ENCODE results near the gene NDUFS2.
A peak's percentile ranks its signal among the peaks of the same experiment; 100 is the strongest.

The NDUFS2 gene

DNA sequence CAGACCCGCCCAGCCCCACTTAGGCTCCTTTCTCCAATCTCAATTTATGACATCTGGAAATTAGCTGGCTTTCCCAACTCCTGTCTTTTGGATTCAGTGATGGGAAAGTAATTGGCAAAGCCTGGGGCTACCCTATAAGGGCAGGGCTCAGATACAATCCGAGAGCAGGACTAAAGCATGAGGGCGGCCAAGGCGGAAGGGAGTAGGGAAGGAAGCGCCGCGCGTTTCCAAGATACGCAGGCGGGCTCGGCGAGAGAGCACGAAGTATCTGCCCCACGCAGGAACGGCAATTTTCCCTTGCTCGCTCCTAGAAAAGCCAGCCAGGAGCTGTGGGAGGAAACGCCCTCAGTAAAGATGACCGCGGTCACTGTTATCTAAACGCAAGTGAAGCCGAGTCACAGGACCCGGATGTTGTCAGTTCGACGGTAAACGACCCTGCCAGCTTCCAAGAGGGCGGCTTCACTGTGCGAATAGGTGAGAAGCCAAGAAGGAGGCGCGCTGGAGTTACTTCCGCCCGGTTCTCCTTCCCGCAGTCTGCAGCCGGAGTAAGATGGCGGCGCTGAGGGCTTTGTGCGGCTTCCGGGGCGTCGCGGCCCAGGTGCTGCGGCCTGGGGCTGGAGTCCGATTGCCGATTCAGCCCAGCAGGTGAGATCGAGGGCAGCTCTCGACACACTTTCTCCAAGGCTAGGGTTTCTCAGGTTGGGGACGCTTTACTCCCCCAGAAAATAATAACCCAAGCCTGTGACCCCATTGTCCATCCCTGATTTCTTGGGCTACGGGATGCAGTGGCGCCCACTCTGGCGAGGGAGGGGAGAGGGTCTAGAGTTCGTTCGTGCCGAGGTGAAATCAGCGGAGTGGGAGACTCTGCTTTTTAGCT lies at the start of gene NDUFS2:
TSS of gene NDUFS2 (plus strand) at position 532 of the 877 bp plus-strand sequence. CDS start at position 551, 19 bp downstream.
- DNase-seq, result peak; percentile 98

DNA sequence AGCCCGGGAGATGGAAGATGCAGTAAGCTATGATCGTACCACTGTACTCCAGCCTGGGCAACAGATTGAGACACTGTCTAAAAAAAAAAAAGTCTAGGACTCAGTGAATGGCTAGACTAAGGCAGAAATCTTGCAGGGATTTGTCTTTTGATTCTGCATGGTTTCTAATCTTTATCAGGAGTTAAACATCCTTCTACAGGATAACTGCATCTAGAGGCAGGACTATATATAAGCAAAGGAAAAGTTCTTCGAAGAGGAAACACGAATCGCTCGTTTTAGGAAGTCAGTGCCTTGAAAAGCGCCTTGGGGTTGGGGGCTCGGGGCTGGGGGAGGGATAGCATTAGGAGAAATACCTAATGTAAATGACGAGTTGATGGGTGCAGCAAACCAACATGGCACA lies 49.0 kb upstream of the NDUFS2 start:
- DNase-seq, result no peak

DNA sequence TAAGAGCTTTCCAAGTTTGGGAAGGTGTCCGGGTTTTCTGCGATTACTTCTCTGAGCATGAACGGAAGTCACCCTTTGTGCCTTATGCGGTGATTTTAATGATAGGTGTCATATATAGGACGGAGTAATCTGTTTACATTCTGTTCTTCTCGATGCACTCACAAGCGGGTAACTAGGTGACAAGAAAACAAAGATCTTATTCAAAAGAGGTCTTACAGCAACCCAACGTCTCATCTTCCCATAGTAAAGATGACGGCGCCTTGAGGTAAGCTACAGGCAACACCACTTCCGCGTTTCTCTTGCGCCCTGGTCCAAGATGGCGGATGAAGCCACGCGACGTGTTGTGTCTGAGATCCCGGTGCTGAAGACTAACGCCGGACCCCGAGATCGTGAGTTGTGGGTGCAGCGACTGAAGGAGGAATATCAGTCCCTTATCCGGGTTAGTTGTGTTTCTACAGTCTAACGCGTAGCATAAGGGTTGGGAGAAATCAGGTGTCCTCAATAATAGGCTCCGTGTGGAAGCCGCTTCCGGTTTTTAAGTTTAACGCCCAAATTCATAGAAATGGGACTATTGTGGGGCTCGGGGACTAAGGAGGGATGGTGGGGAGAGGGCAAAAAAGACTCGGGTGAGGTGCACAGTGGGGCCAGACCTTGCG lies 48.4 kb upstream of the NDUFS2 start, which contains the start of gene UFC1:
TSS of gene UFC1 (plus strand) at position 297 of the 656 bp plus-strand sequence. CDS start at position 317, 20 bp downstream.
- DNase-seq, result peak; percentile 93

GRCh38 chr1:161157867-161158266 lies 44.3 kb upstream of the NDUFS2 start:
- no peak for DNase-seq

DNA sequence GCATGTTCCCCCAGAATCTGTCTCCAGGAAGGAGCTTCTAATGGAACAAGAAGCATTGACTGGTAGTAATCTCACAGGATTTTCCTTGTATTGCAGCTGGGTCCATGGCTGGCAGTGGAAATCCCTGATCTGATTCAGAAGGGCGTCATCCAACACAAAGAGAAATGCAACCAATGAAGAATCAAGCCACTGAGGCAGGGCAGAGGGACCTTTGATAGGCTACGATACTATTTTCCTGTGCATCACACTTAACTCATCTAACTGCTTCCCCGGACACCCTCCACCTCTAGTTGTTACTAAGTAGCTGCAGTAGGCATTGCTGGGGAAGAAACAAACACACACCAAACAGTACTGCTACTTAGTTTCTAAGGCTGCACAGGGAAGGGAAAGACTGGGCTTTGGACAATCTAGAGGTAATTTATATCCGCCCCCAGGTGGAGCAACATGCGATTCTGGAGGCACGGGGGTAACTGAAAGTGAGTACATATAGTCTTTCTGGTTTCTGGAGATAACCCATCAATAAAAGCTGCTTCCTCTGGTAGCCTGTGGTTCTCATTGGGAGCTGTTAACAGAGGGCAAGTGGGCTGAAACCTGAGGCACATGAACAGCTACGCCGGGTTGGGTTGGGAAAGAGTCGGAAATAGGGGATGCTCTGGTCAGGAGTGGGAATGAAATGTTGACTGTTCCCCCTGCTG lies 43.7 kb upstream of the NDUFS2 start:
- no peak for DNase-seq

DNA sequence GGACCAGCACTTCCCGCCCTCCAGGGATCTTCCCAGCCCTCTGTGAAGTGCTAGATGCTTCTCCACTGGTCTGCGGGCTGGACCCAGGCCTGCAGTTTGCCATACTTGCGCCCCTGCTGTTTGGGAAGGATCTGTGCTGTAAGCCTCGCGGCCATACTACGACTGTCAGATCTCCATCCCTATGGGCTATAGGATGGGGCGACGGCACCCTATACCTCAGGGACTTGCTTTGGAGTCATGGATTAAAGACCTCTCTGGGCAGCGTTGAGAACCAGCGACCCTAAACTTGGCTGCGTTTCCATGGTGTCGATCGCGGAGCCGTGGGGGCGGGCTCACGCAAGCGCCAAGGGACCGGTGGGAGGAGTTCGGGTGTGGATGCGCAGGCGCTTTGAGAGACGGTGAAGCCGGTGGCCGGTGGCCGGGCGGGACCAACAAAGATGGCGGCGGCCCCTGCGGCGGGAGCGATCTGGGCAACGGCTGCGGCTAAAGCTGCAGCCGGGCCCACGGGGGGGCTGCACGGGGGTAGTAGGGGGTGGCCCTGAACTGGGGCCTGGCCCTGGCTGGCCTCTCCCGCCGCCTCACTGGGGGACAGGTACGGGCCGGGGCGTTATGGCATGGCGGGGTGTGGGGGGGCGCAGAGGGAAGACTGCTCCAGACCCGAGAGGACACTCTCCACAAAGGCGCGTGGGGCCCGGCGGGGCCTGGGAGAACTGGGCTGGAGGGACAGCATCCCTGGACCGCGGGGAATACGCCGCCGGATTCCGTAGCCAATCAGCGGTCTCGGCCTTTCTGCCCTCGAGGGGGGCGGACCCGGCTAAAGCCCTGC lies 42.9 kb upstream of the NDUFS2 start, which contains the start of gene USP21:
TSS of gene USP21 (plus strand) at position 414 of the 826 bp plus-strand sequence. CDS start 1,141 bp downstream, outside the sequence.
- DNase-seq, result peak; percentile 95

DNA sequence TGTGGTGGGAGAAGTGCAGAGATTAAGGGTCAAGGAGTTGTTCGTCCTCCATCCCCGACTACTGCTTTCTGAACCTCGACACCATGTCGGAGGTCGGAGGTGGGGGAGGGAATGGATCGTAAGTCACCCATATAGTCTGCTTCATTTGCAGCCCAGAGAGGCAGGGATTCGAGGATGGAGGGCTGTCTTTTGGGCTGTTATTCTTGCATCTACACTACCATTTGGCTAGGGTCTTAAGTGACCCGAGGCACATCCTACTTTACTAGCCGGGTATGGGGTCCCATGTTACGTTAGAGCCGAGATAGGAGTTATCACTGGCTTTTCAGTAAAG lies 42.3 kb upstream of the NDUFS2 start:
- DNase-seq, result no peak

GRCh38 chr1:161160671-161161145 lies 41.5 kb upstream of the NDUFS2 start:
- no peak for DNase-seq

DNA sequence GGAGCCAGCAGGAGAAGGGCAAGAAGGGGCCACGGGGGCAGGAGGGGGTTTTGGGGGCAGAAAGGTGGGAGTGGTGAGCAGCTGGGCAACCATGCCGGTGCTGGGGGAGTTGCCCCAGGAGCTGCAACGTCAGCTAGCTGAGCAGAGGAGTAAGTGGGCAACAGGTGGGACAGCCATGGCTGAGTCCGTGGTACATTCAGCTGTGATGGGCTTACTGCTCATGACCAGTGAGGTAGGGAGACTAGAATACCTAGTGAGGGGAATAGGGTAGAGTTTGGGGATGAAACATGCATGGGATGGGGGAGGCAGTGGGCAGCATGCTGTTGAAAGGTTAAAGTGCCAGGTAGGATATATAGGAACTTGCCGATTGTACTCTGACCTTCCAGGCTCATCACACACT lies 40.5 kb upstream of the NDUFS2 start:
- DNase-seq, result no peak

DNA sequence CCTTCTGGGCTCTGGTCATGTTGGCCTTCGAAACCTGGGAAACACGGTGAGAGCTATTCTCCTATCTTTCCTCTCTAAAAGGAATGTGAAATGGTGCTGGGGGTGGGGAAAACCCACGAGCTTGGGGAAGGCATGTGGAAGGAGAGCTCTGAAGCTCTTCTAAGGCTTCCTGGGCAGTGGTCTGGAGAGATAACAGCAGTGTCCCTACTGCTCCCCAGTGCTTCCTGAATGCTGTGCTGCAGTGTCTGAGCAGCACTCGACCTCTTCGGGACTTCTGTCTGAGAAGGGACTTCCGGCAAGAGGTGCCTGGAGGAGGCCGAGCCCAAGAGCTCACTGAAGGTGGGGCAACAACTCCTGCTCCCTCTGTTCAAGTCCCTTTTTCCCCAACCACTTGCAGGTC lies 40.1 kb upstream of the NDUFS2 start:
- DNase-seq, result no peak

DNA sequence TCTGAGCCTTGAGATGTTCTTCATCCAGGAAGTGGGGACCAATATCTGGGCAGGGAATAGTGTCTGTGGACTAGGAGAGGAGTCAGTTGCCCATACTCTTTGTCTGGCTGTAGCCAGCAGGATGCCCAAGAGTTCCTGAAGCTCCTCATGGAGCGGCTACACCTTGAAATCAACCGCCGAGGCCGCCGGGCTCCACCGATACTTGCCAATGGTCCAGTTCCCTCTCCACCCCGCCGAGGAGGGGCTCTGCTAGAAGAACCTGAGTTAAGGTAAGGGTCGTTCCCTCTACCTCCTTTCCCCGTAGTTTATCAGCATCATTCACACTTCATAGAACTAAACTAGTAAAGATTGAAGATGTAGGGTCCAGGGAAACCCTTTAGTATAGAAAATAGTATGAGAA lies 39.4 kb upstream of the NDUFS2 start:
- DNase-seq, result no peak

DNA sequence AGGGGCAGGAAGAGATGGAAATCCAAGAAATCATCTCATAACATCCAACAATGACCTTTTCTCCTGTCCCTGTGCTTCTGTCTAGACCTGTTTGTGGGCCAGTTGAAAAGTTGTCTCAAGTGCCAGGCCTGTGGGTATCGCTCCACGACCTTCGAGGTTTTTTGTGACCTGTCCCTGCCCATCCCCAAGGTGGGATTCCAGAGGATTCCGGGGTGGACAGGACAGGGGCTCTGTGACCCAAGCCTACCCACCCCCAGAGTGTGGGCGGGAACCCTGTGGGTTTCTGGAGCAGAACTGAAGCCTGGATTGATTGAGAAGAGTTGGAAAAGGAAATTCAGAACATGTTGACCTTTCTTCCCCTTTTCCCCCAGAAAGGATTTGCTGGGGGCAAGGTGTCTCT lies 38.4 kb upstream of the NDUFS2 start:
- DNase-seq, result no peak

DNA sequence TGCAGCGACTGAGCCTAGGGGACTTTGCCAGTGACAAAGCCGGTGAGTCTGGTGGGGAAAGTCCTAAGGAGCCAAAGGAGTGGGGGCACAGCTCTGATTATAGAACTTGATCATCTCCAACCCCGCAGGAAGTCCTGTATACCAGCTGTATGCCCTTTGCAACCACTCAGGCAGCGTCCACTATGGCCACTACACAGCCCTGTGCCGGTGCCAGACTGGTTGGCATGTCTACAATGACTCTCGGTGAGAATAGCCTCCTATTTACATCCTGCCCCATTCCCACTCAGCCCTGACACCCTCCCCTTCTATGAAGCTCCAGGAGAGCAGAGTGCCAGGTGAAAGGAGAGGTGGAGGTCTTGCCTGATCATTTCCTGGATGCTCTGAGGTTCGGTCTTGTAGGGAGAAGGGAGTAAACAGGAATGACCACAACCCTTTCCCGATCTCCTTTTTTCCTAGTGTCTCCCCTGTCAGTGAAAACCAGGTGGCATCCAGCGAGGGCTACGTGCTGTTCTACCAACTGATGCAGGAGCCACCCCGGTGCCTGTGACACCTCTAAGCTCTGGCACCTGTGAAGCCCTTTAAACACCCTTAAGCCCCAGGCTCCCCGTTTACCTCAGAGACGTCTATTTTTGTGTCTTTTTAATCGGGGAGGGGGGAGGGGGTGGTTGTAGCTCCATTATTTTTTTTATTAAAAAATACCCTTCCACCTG lies 37.1 kb upstream of the NDUFS2 start:
- no peak for DNase-seq

DNA sequence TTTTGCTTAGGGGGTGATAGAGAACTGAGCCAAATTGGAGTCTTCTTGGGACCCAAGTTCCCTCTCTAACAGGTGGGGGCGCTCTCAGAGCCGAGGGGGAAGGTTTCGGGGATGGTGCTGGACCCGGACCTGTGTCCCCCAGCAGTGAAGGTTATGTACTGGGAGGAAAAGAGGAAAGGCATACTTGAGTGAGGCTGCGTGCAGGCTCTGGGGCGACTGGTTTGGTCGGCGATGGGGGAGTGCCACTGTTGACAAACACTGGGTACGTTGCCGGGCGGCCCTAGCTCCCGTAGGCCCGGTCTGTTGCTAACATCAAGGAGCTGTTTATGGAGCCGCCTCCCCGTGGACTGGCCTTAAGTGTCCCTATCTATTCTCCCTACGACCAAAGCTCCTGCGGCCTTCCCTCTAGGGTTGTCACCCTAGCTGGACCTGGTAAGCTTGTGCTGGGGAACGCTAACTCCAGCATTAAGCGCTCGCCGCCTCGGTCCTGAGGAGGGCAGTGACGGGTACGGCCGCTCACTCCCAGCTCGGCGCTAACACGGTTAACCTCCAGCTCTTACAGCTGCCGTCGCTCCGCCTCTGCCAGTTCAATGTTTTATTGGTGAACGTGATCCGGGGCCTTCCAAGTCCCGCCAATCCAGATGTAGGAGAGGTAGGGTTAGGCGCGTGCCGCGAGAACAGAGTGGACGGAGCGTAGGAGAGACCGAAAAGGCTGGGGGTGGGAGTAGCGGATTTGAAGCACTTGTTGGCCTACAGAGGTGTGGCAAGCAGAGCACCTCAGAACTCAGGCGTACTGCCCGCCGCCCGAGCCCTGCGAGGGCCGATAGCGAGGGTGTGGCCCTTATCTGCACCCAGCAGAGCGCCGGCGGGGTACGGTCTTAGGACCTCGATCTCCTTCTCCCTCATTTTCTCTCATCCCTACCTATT lies 36.2 kb upstream of the NDUFS2 start, which contains the start of gene PPOX:
TSS of gene PPOX (plus strand) at position 685 of the 927 bp plus-strand sequence. CDS start 422 bp downstream, outside the sequence.
- DNase-seq, result peak; percentile 97

DNA sequence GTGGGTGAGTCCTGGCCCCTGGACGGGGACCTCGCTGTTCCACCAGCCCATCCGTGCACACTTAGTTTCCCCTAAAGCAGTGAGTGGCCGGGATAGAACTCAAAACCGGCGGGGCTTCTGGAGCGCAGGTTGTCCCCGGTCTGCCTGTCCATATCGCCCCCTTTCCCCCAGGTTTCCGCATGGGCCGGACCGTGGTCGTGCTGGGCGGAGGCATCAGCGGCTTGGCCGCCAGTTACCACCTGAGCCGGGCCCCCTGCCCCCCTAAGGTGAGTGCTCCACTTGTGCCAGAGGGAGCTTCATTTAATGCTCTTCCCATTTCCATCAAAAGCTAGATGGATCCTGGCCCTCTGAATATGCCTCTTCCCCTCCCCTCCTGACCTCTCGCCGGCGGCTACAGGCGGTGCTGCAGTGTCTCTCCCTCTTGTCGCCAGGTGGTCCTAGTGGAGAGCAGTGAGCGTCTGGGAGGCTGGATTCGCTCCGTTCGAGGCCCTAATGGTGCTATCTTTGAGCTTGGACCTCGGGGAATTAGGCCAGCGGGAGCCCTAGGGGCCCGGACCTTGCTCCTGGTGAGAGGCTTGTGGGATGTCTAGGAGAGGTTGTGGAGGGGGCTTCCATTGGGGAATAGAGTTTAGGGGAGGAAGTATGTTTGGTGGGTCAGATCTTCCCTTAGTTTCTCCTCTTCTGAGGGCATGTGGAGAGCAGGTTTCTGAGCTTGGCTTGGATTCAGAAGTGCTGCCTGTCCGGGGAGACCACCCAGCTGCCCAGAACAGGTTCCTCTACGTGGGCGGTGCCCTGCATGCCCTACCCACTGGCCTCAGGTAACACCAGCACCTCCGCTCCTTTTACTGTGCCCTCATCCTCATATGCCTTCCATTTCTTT lies 35.3 kb upstream of the NDUFS2 start:
- no peak for DNase-seq

- DNase-seq, result no peak
These were observed 33.3 kb upstream of the NDUFS2 start for GRCh38 chr1:161168906-161169305.

DNA sequence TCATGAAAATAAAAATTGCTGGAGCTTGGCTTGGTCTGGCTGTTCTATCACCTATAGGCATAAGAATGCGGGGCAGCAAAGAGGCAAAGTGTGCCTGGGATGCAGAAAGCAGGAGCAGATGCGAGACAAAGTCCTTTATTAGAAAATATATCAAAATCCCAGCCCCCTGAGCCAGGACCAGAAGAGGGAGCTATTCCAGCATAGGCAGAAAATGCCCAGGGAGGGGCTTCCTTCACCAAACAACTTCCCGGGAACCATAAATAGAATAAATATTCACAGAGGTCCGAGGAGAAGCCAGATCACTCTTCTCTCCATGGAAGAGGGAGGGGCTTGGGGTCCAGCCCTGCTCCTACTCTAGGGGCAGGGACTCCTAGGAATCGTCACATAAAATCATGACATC lies 31.0 kb upstream of the NDUFS2 start:
- DNase-seq, result no peak

DNA sequence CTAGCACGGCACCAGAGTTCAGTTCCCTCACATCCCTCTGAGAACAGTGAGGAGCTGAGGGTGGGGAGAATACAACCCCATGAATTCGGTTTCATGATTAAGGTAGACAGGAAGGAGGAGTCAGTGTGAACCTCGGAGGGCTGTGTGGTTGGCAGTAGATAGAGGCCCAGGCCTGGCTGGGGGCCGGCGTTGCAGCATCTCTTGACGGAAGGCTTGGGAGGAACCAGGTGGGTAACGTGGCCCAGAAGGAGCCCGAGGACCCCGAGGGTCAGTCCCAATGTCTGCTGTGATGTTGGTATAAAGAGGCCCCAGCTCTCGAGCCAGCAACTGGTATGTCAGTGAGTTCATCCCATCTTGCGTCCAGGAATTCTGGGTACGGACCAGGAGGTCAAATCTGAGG lies 30.5 kb upstream of the NDUFS2 start:
- DNase-seq, result no peak

DNA sequence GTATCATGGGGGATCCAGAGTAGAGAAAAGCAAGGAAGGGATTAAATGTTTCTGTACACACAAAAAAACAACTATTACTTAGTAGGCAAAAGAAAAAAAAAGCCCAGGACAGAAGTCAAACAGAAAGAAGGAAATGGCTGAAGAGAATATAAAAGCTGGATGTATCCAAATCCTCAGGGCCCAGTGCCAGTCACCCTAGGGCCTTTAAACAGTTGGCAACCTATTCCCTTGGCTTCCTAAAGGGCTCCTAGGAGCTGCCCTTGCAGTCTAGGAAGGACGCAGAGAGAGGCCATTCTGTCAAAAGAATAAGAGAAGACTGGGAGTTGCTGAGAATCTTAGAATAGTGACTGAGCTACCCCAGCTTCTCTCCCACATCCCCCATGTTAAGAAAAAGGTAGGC lies 29.8 kb upstream of the NDUFS2 start:
- DNase-seq, result no peak

All from CD4-positive, alpha-beta T cell treated with Interleukin-17A for 1 hour (primary cell).